Measurements from ENCODE around the gene RETN.

DNA sequence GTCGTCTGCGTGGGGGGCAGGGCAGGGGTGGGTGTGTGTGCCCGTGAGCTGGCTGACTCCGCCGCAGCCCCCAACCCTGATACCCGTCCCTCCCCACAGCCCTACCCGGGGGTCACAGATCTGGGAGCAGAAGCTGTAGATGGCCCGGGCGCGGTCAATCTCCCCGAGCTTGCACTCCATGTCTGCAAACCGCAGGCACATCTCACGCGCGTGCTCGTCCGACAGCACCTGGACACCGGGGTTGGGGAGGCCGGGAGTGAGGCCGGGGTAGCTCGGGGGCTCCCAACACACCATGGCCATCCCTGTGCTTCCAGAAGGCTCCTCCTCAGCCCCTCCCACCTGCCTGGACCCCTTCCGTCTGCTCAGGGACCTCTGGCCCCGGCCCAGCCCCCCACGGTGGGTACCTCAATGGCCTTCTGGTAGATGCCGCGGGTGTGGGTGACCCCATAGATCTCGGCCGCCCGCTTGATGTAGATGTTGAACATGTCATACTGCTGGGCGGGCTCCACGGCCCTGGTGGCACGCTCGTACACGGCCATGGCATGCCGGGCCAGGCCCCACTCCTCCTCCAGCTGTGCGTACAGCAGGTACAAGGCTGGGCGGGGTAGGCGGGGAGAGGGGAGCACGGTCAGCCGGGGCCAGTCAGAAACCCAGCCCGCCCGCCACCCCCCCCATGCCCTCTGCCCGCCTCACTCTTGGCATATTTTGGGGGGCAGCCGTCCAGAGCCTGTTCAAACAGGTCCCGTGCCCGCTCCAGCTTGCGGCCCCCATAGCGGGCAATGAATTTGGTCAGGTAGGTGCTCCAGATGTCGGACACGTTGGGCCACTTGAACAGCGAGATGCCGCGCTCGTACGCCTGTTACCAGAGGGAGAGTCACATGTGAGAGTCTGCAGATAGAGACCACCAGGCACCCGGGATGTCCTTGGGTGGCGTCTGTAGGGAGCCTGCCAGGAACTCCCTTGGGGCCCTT lies 48.1 kb upstream of the RETN start:
- TF ChIP-seq, protein P1, sequence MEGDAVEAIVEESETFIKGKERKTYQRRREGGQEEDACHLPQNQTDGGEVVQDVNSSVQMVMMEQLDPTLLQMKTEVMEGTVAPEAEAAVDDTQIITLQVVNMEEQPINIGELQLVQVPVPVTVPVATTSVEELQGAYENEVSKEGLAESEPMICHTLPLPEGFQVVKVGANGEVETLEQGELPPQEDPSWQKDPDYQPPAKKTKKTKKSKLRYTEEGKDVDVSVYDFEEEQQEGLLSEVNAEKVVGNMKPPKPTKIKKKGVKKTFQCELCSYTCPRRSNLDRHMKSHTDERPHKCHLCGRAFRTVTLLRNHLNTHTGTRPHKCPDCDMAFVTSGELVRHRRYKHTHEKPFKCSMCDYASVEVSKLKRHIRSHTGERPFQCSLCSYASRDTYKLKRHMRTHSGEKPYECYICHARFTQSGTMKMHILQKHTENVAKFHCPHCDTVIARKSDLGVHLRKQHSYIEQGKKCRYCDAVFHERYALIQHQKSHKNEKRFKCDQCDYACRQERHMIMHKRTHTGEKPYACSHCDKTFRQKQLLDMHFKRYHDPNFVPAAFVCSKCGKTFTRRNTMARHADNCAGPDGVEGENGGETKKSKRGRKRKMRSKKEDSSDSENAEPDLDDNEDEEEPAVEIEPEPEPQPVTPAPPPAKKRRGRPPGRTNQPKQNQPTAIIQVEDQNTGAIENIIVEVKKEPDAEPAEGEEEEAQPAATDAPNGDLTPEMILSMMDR (IDR thresholded peaks at IDR 0.05 in 2 of 3, conservative IDR thresholded peaks at IDR 0.05 in 1 of 3; ENCODE audit: borderline replicate concordance in 1 of 3, insufficient read depth in 1 of 3, low read depth in 2 of 3, low read length in 2 of 3) = no peak
- TF ChIP-seq, protein P2, sequence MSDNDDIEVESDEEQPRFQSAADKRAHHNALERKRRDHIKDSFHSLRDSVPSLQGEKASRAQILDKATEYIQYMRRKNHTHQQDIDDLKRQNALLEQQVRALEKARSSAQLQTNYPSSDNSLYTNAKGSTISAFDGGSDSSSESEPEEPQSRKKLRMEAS (IDR thresholded peaks at IDR 0.05) = no peak
- no peak for TF ChIP-seq TCF7L2 (IDR thresholded peaks at IDR 0.05; ENCODE audit: borderline replicate concordance, extremely low read depth, insufficient read depth, insufficient read length)
- TF ChIP-seq EGR1 (IDR thresholded peaks at IDR 0.05; ENCODE audit: low read depth) = no peak
- no peak for TF ChIP-seq POLR2AphosphoS5 (IDR thresholded peaks at IDR 0.05; ENCODE audit: low read depth, low read length)
- TF ChIP-seq, protein P3, sequence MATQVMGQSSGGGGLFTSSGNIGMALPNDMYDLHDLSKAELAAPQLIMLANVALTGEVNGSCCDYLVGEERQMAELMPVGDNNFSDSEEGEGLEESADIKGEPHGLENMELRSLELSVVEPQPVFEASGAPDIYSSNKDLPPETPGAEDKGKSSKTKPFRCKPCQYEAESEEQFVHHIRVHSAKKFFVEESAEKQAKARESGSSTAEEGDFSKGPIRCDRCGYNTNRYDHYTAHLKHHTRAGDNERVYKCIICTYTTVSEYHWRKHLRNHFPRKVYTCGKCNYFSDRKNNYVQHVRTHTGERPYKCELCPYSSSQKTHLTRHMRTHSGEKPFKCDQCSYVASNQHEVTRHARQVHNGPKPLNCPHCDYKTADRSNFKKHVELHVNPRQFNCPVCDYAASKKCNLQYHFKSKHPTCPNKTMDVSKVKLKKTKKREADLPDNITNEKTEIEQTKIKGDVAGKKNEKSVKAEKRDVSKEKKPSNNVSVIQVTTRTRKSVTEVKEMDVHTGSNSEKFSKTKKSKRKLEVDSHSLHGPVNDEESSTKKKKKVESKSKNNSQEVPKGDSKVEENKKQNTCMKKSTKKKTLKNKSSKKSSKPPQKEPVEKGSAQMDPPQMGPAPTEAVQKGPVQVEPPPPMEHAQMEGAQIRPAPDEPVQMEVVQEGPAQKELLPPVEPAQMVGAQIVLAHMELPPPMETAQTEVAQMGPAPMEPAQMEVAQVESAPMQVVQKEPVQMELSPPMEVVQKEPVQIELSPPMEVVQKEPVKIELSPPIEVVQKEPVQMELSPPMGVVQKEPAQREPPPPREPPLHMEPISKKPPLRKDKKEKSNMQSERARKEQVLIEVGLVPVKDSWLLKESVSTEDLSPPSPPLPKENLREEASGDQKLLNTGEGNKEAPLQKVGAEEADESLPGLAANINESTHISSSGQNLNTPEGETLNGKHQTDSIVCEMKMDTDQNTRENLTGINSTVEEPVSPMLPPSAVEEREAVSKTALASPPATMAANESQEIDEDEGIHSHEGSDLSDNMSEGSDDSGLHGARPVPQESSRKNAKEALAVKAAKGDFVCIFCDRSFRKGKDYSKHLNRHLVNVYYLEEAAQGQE (IDR thresholded peaks at IDR 0.05; ENCODE audit: low read depth) = no peak
- TF ChIP-seq POLR2A (IDR thresholded peaks at IDR 0.05; ENCODE audit: borderline replicate concordance, extremely low read depth, insufficient read depth, insufficient read length) = no peak
- no peak for TF ChIP-seq SP1 (IDR thresholded peaks at IDR 0.05; ENCODE audit: low read depth)
- no peak for TF ChIP-seq RAD21 (IDR thresholded peaks at IDR 0.05; ENCODE audit: low read depth)
- TF ChIP-seq EZH2 (IDR thresholded peaks at IDR 0.05) = no peak
- no peak for TF ChIP-seq EZH2phosphoT487 (IDR thresholded peaks at IDR 0.05; ENCODE audit: borderline replicate concordance)
- TF ChIP-seq SRF (IDR thresholded peaks at IDR 0.05; ENCODE audit: low read depth) = no peak
- no peak for TF ChIP-seq SIN3A (IDR thresholded peaks at IDR 0.05; ENCODE audit: low read depth)
- TF ChIP-seq, protein P4, sequence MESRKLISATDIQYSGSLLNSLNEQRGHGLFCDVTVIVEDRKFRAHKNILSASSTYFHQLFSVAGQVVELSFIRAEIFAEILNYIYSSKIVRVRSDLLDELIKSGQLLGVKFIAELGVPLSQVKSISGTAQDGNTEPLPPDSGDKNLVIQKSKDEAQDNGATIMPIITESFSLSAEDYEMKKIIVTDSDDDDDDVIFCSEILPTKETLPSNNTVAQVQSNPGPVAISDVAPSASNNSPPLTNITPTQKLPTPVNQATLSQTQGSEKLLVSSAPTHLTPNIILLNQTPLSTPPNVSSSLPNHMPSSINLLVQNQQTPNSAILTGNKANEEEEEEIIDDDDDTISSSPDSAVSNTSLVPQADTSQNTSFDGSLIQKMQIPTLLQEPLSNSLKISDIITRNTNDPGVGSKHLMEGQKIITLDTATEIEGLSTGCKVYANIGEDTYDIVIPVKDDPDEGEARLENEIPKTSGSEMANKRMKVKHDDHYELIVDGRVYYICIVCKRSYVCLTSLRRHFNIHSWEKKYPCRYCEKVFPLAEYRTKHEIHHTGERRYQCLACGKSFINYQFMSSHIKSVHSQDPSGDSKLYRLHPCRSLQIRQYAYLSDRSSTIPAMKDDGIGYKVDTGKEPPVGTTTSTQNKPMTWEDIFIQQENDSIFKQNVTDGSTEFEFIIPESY (IDR thresholded peaks at IDR 0.05; ENCODE audit: extremely low read depth, insufficient replicate concordance, low read length) = no peak
